H1 (cell line): Measurements from ENCODE around the gene SLIT3. TPM values are rescaled to one million over a fixed set of nuclear protein-coding genes. Genes with fewer than 3 reads are reported as not detected.

Experiments
- CTCF ChIA-PET: fragments of 300-600 bp; sonication (Branson Sonifier 250); formaldehyde crosslinking; loops from one replicate; lab custom pipeline; 2021; ENCODE audit not compliant: partially characterized antibody; lab: Charles Lee
- POLR2A ChIA-PET: fragments of 300-600 bp; sonication (Branson Sonifier 250); formaldehyde crosslinking; loops from one replicate; lab custom pipeline; 2021; ENCODE audit warnings: inconsistent platforms; ENCODE audit not compliant: partially characterized antibody; lab: Charles Lee
- DNase-seq, 2 experiments: peaks; one replicate each; pipeline versions ENCODE4 v3.0.0 to v3.0.0-alpha.2; 2010 to 2022; ENCODE audit warnings: low spot score in 2 of 2, low read depth in 1 of 2, mixed read lengths in 1 of 2
- FAIRE-seq: peaks from 2 replicates; lab custom pipeline; 2011; peaks lifted over from hg19 to GRCh38; lab: Jason Lieb, UNC
- H2AFZ ChIP-seq: 2 replicates; pipeline ENCODE4 v1.8.1; 2012; ENCODE audit warnings: low read length, inconsistent platforms
- H2AK5ac ChIP-seq: 2 replicates; pipeline ENCODE4 v1.6.1; 2013; ENCODE audit warnings: low read depth, low read length
- H2BK120ac ChIP-seq: replicated peaks from 2 replicates; pipeline ENCODE3; 2013; ENCODE audit warnings: low read depth, low read length, inconsistent platforms
- H2BK12ac ChIP-seq: 2 replicates; pipeline ENCODE4 v1.6.1; 2013; ENCODE audit warnings: low read depth, low read length
- H2BK15ac ChIP-seq: 2 replicates; pipeline ENCODE4 v1.6.1; 2013; ENCODE audit warnings: low read length
- H2BK20ac ChIP-seq: 2 replicates; pipeline ENCODE4 v1.6.1; 2013; ENCODE audit warnings: low read length
- H2BK5ac ChIP-seq: 2 replicates; pipeline ENCODE4 v1.6.1; 2013; ENCODE audit warnings: low read depth, low read length
- H3K14ac ChIP-seq: 2 replicates; pipeline ENCODE4 v1.6.1; 2013; ENCODE audit warnings: inconsistent platforms; ENCODE audit not compliant: insufficient read length
- H3K18ac ChIP-seq: 2 replicates; pipeline ENCODE4 v1.6.1; 2013; ENCODE audit warnings: low read length; ENCODE audit errors: extremely low read depth
- H3K23ac ChIP-seq: 2 replicates; pipeline ENCODE4 v1.6.1; 2013; ENCODE audit warnings: inconsistent platforms; ENCODE audit not compliant: insufficient read length
- H3K23me2 ChIP-seq: 2 replicates; pipeline ENCODE4 v1.6.1; 2013; ENCODE audit warnings: low read depth, low read length
- H3K27ac ChIP-seq: 2 replicates; pipeline ENCODE4 v1.6.1; 2011; ENCODE audit warnings: low read depth, low read length, inconsistent platforms
- H3K27me3 ChIP-seq, 4 experiments: replicated peaks in 1 of 4; 1 replicate in 1 of 4; 2 replicates in 3 of 4; pipeline versions ENCODE4 v1.6.1 to v1.8.1; 2011 to 2013; ENCODE audit warnings: low read length in 3 of 4, mild to moderate bottlenecking in 3 of 4, inconsistent platforms in 2 of 4, mixed read lengths in 2 of 4, moderate library complexity in 1 of 4; ENCODE audit not compliant: control insufficient read depth in 3 of 4, insufficient read depth in 3 of 4; ENCODE audit errors: extremely low read depth in 1 of 4
- H3K36me3 ChIP-seq, 4 experiments: 2 replicates each; pipeline versions ENCODE4 v1.6.1 to v1.8.1; 2011 to 2013; ENCODE audit warnings: mild to moderate bottlenecking in 4 of 4, low read length in 3 of 4, moderate library complexity in 2 of 4, control low read depth in 1 of 4, inconsistent platforms in 1 of 4; ENCODE audit not compliant: insufficient read depth in 4 of 4, control insufficient read depth in 2 of 4
- H3K4ac ChIP-seq: replicated peaks from 2 replicates; pipeline ENCODE3; 2013; ENCODE audit warnings: low read length, low read depth, mixed read lengths, inconsistent platforms; ENCODE audit not compliant: insufficient read length
- H3K4me1 ChIP-seq, 4 experiments: replicated peaks in 1 of 4; 1 replicate in 1 of 4; 2 replicates in 3 of 4; pipeline versions ENCODE4 v1.6.1 to v1.8.1; 2011 to 2013; ENCODE audit warnings: low read length in 3 of 4, inconsistent platforms in 2 of 4, mixed read lengths in 1 of 4; ENCODE audit not compliant: insufficient read depth in 4 of 4, control insufficient read depth in 3 of 4
- H3K4me2 ChIP-seq, 2 experiments: 2 replicates each; pipeline versions ENCODE4 v1.6.1 to v1.8.1; 2011 to 2013; ENCODE audit warnings: low read depth in 2 of 2, low read length in 2 of 2, control low read depth in 1 of 2, inconsistent platforms in 1 of 2, mild to moderate bottlenecking in 1 of 2; ENCODE audit not compliant: insufficient read depth in 1 of 2
- H3K4me3 ChIP-seq, 4 experiments: fragments of 200-600, 300-600 bp in 1 of 4; sonication (generic), shearing (Covaris generic), sonication (Bioruptor Twin) in 1 of 4; 2 replicates each; pipeline versions ENCODE4 v1.5.1 to v1.8.1; 2011 to 2016; ENCODE audit warnings: low read length in 4 of 4, low read depth in 3 of 4, control low read depth in 2 of 4, inconsistent platforms in 2 of 4, mild to moderate bottlenecking in 2 of 4, mixed read lengths in 1 of 4, moderate library complexity in 1 of 4; ENCODE audit not compliant: insufficient read depth in 2 of 4; ENCODE audit errors: extremely low read depth in 1 of 4
- H3K56ac ChIP-seq: replicated peaks from 2 replicates; pipeline ENCODE3; 2013; ENCODE audit warnings: low read depth, mild to moderate bottlenecking, mixed read lengths, low read length, inconsistent platforms; ENCODE audit not compliant: insufficient read length
- H3K79me1 ChIP-seq: 2 replicates; pipeline ENCODE4 v1.6.1; 2013; ENCODE audit warnings: low read depth, low read length, control low read depth
- H3K79me2 ChIP-seq, 2 experiments: 2 replicates each; pipeline versions ENCODE4 v1.6.1 to v1.8.1; 2012 to 2013; ENCODE audit warnings: low read length in 2 of 2, mild to moderate bottlenecking in 2 of 2, inconsistent platforms in 1 of 2; ENCODE audit not compliant: insufficient read depth in 2 of 2, control insufficient read depth in 1 of 2
- H3K9ac ChIP-seq, 4 experiments: replicated peaks in 1 of 4; 1 replicate in 1 of 4; 2 replicates in 3 of 4; pipeline versions ENCODE4 v1.6.1 to v1.8.1; 2011 to 2013; ENCODE audit warnings: low read depth in 3 of 4, low read length in 3 of 4, control low read depth in 2 of 4, mild to moderate bottlenecking in 2 of 4, moderate library complexity in 2 of 4, inconsistent platforms in 1 of 4; ENCODE audit errors: extremely low read depth in 1 of 4
- H3K9me3 ChIP-seq, 2 experiments: 2 replicates each; pipeline versions ENCODE4 v1.6.1 to v1.8.1; 2012 to 2013; ENCODE audit warnings: mild to moderate bottlenecking in 2 of 2, moderate library complexity in 2 of 2, control low read depth in 1 of 2, inconsistent platforms in 1 of 2, low read depth in 1 of 2, low read length in 1 of 2, mixed read lengths in 1 of 2; ENCODE audit not compliant: insufficient read depth in 2 of 2
- H4K20me1 ChIP-seq, 2 experiments: replicated peaks in 1 of 2; 2 replicates each; pipeline versions ENCODE3 to v1.8.1; 2011 to 2013; ENCODE audit warnings: inconsistent platforms in 2 of 2, low read length in 2 of 2, mild to moderate bottlenecking in 1 of 2; ENCODE audit not compliant: insufficient read depth in 2 of 2, control insufficient read depth in 1 of 2
- H4K5ac ChIP-seq: 2 replicates; pipeline ENCODE4 v1.6.1; 2013; ENCODE audit warnings: low read length, low read depth, mixed read lengths, inconsistent platforms; ENCODE audit not compliant: insufficient read length
- H4K8ac ChIP-seq: 2 replicates; pipeline ENCODE4 v1.8.0; 2013; ENCODE audit warnings: mild to moderate bottlenecking, moderate library complexity, low read length, inconsistent platforms; ENCODE audit not compliant: insufficient read depth; ENCODE audit errors: extremely low read depth
- H4K91ac ChIP-seq: replicated peaks from 2 replicates; pipeline ENCODE3; 2013; ENCODE audit warnings: low read length, mixed read lengths, inconsistent platforms; ENCODE audit not compliant: insufficient read length
- CHD1 ChIP-seq: IDR thresholded peaks from 2 replicates; pipeline ENCODE4 v1.6.1; 2012; ENCODE audit warnings: low read depth, low read length, improper control_type of control experiment
- CTBP2 ChIP-seq: IDR thresholded peaks from 2 replicates; pipeline ENCODE4 v1.7.0; 2011; ENCODE audit warnings: borderline replicate concordance, mild to moderate bottlenecking, moderate library complexity, mixed read lengths, low read length; ENCODE audit not compliant: insufficient read depth, insufficient read length
- FOSL1 ChIP-seq: IDR thresholded peaks from 2 replicates; pipeline ENCODE4 v1.6.1; 2011; ENCODE audit warnings: mild to moderate bottlenecking, low read depth, low read length, moderate library complexity; ENCODE audit not compliant: insufficient read depth
- JUN ChIP-seq: IDR thresholded peaks from 2 replicates; pipeline ENCODE4 v1.6.1; 2011; ENCODE audit warnings: low read depth, mild to moderate bottlenecking, improper control_type of control experiment, low read length
- KDM5A ChIP-seq: fragments of 200-600 bp; IDR thresholded peaks from 2 replicates; pipeline ENCODE4 v1.7.1; 2012; ENCODE audit warnings: mild to moderate bottlenecking, low read length, inconsistent platforms, mixed read lengths
- MAX ChIP-seq: IDR thresholded peaks from 2 replicates; pipeline ENCODE4 v1.6.1; 2012; ENCODE audit warnings: inconsistent platforms
- POU5F1 ChIP-seq: IDR thresholded peaks from 2 replicates; pipeline ENCODE4 v1.6.1; 2011; ENCODE audit warnings: low read depth, mild to moderate bottlenecking, low read length, moderate library complexity
- RBBP5 ChIP-seq: IDR thresholded peaks from 2 replicates; pipeline ENCODE4 v1.7.1; 2012; ENCODE audit warnings: low read depth, mild to moderate bottlenecking, inconsistent platforms, low read length, moderate library complexity, borderline replicate concordance
- SAP30 ChIP-seq: fragments of 300-600 bp; sonication (generic); IDR thresholded peaks from 2 replicates; pipeline ENCODE4 v1.7.1; 2012; ENCODE audit warnings: low read length, moderate library complexity, mild to moderate bottlenecking, inconsistent platforms; ENCODE audit not compliant: insufficient read depth, insufficient replicate concordance
- SIRT6 ChIP-seq: IDR thresholded peaks from one replicate; pipeline ENCODE4 v1.7.1; 2012; ENCODE audit warnings: low read length, inconsistent platforms
- SIX5 ChIP-seq: IDR thresholded peaks from 2 replicates; pipeline ENCODE4 v1.6.1; 2011; ENCODE audit warnings: mild to moderate bottlenecking, low read depth, low read length
- SP4 ChIP-seq: IDR thresholded peaks from 2 replicates; pipeline ENCODE4 v1.6.1; 2012; ENCODE audit warnings: low read length, inconsistent platforms
- SRF ChIP-seq: IDR thresholded peaks from 2 replicates; pipeline ENCODE4 v1.6.1; 2011; ENCODE audit warnings: mild to moderate bottlenecking, low read depth, low read length, moderate library complexity
- SUZ12 ChIP-seq: fragments of 200-600 bp; sonication (generic); IDR thresholded peaks from 2 replicates; pipeline ENCODE4 v1.6.1; 2012; ENCODE audit warnings: mild to moderate bottlenecking, inconsistent platforms, low read length, moderate library complexity, mixed read lengths
- WGBS, 2 experiments: shearing (Covaris generic) in 1 of 2; methylation state at CpG; one replicate each; pipeline versions ENCODE4 v1.1.6 to v1.1.7; 2013 to 2015; ENCODE audit warnings: low lambda C conversion rate in 2 of 2, mixed read lengths in 2 of 2, inconsistent platforms in 1 of 2, low coverage in 1 of 2, missing lambda C conversion rate in 1 of 2; ENCODE audit not compliant: insufficient replicate concordance in 2 of 2, insufficient coverage in 1 of 2, insufficient read length in 1 of 2; ENCODE audit errors: extremely low coverage in 1 of 2, missing lambda C conversion rate in 1 of 2; 5-methylcytosine and 5-hydroxymethylcytosine counted together
- polyA plus RNA-seq, 7 experiments: library from polyadenylated mRNA; depleted of rRNA in 3 of 7; stranded (reverse) in 5 of 7; unstranded in 2 of 7; fragments of >200 nt in 5 of 7; fragments of 200-250 nt in 2 of 7; gene quantifications; 1 replicate in 5 of 7; 2 replicates in 1 of 7; 4 replicates in 1 of 7; pipeline versions ENCODE4 v1.2.1 to v1.2.3, GENCODE V29; 2011 to 2013; ENCODE audit warnings: missing spikeins in 2 of 7, mixed read lengths in 2 of 7
- total RNA-seq: library from RNA; stranded (reverse); fragmentation: NEBNext Ultra II Directional; extraction: Animal tissue kit (Norgen Biotek cat#: 25700); gene quantifications from 2 replicates; pipeline ENCODE4 v1.2.1, GENCODE V29; 2021

The SLIT3 gene
- total and polyA plus RNA-seq, 2 of the 8 experiments (the other 6 are each of a cell fraction or from before 2014, with no cell fraction given) = 1.1 to 1.2 TPM

GRCh38 chr5:169029037-169029436, 271.9 kb downstream of the SLIT3 start:
- H2BK12ac ChIP-seq = no peak overlapping the region
- no peak overlapping the region for H3K23ac ChIP-seq
- no peak overlapping the region for H3K4me2 ChIP-seq
- no peaks in the 10 kb centered on the region for H3K9me3 ChIP-seq
- no peaks in the 10 kb centered on the region for H3K36me3 ChIP-seq
- H3K23me2 ChIP-seq = no peaks in the 10 kb centered on the region
- no peak for DNase-seq
- no peak overlapping the region for H3K9ac ChIP-seq
- ChIA-PET CTCF (interaction anchor here (1.5 kb wide), 2 partner anchors 23 to 242 kb away, joined by 3 to 4 read pairs; no protein-coding TSS in a partner anchor), POLR2A (interaction anchor here (1.4 kb wide), 1 partner anchor 16 kb away, joined by 3 read pairs; no protein-coding TSS in a partner anchor)
- no peak overlapping the region for H3K4me3 ChIP-seq
- H4K5ac ChIP-seq = no peak overlapping the region
- no peak overlapping the region for H3K14ac ChIP-seq
- H3K56ac ChIP-seq = no peak overlapping the region
- 82% methylated on average over 3 of the region's 3 CpGs; no CpG with 5 or more reads in 1 of the 2 experiments for WGBS, 2 experiments
- H4K20me1 ChIP-seq = no peaks in the 10 kb centered on the region
- H3K27me3 ChIP-seq = no peaks in the 10 kb centered on the region
- H2BK20ac ChIP-seq = no peak overlapping the region
- H2AK5ac ChIP-seq = no peak overlapping the region
- no peak overlapping the region for H2AFZ ChIP-seq
- no peak overlapping the region for H4K8ac ChIP-seq
- no peak overlapping the region for H3K27ac ChIP-seq
- H3K79me2 ChIP-seq = no peaks in the 10 kb centered on the region
- no peak overlapping the region for H3K4ac ChIP-seq
- no peak overlapping the region for H2BK15ac ChIP-seq
- H2BK5ac ChIP-seq = no peak overlapping the region
- H4K91ac ChIP-seq = no peak overlapping the region
- no peak overlapping the region for H3K18ac ChIP-seq
- TF ChIP-seq SIX5 = no peak
- no peak for TF ChIP-seq SAP30
- TF ChIP-seq FOSL1 = no peak
- no peak for TF ChIP-seq RBBP5
- no peak for TF ChIP-seq KDM5A
- TF ChIP-seq SRF = no peak
- TF ChIP-seq MAX = no peak
- TF ChIP-seq POU5F1 = no peak
- TF ChIP-seq SP4 = no peak
- no peak for TF ChIP-seq SUZ12
- TF ChIP-seq SIRT6 = no peak
- no peak for TF ChIP-seq CTBP2
- TF ChIP-seq JUN = no peak
- no peak for TF ChIP-seq CHD1
- no peak for FAIRE-seq
- no peak overlapping the region for H2BK120ac ChIP-seq
- H3K4me1 ChIP-seq = peaks cover 0 to 3% (median 0%) of the 10 kb centered on the region in 4 experiments; a peak in 1 of 7 replicates
- no peaks in the 10 kb centered on the region for H3K79me1 ChIP-seq
